Measurements from ENCODE around the gene ZNF597. TPM values are rescaled to one million over a fixed set of nuclear protein-coding genes. Genes with fewer than 3 reads are reported as not detected.

ZNF597 gene
- total RNA-seq, 2 donors from 2014 or later = 2.1 to 9.5 TPM

- no peak for DNase-seq (ENCODE audit: low spot score)
- Histone ChIP-seq H3K4me3 (no peak overlapping the region), H3K27ac (no peak overlapping the region), H3K27me3 (replicated peaks; ENCODE audit: insufficient read depth) (no peaks in the 10 kb centered on the region), H3K4me1 (replicated peaks) (no peaks in the 10 kb centered on the region), H3K9me3 (no peaks in the 10 kb centered on the region), H3K36me3 (peaks cover 15 to 16% of the 10 kb centered on the region in 2 donors)
- intact Hi-C loops (cut with DNase I) = no loop called here
- 82% methylated on average over 22 of the region's 24 CpGs for WGBS
- TF ChIP-seq POLR2AphosphoS5 (IDR thresholded peaks at IDR 0.05) (no peak), POLR2A (IDR thresholded peaks at IDR 0.05) (no peak)
- TF ChIP-seq, protein P1, sequence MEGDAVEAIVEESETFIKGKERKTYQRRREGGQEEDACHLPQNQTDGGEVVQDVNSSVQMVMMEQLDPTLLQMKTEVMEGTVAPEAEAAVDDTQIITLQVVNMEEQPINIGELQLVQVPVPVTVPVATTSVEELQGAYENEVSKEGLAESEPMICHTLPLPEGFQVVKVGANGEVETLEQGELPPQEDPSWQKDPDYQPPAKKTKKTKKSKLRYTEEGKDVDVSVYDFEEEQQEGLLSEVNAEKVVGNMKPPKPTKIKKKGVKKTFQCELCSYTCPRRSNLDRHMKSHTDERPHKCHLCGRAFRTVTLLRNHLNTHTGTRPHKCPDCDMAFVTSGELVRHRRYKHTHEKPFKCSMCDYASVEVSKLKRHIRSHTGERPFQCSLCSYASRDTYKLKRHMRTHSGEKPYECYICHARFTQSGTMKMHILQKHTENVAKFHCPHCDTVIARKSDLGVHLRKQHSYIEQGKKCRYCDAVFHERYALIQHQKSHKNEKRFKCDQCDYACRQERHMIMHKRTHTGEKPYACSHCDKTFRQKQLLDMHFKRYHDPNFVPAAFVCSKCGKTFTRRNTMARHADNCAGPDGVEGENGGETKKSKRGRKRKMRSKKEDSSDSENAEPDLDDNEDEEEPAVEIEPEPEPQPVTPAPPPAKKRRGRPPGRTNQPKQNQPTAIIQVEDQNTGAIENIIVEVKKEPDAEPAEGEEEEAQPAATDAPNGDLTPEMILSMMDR (IDR thresholded peaks at IDR 0.05) = no peak
Measured at GRCh38 chr16:3487521-3488410, 44.5 kb upstream of the ZNF597 start.

- intact Hi-C loops (cut with DNase I) = no loop called here
- no peak for DNase-seq (ENCODE audit: low spot score)
- WGBS = 83% methylated on average over 24 of the region's 24 CpGs
- no peaks in the 10 kb centered on the region for H3K9me3 ChIP-seq
- no peaks in the 10 kb centered on the region for H3K27me3 ChIP-seq (replicated peaks; ENCODE audit: insufficient read depth)
- H3K36me3 ChIP-seq = peaks cover 15 to 17% of the 10 kb centered on the region in 2 donors
- no peak overlapping the region for H3K4me3 ChIP-seq
- TF ChIP-seq, protein P1 (IDR thresholded peaks at IDR 0.05) = no peak
- TF ChIP-seq POLR2AphosphoS5 (IDR thresholded peaks at IDR 0.05) (no peak), POLR2A (IDR thresholded peaks at IDR 0.05) (no peak)
- no peaks in the 10 kb centered on the region for H3K4me1 ChIP-seq (replicated peaks)
- no peak overlapping the region for H3K27ac ChIP-seq
Measured at GRCh38 chr16:3486506-3487215, 43.4 kb upstream of the ZNF597 start.

DNA sequence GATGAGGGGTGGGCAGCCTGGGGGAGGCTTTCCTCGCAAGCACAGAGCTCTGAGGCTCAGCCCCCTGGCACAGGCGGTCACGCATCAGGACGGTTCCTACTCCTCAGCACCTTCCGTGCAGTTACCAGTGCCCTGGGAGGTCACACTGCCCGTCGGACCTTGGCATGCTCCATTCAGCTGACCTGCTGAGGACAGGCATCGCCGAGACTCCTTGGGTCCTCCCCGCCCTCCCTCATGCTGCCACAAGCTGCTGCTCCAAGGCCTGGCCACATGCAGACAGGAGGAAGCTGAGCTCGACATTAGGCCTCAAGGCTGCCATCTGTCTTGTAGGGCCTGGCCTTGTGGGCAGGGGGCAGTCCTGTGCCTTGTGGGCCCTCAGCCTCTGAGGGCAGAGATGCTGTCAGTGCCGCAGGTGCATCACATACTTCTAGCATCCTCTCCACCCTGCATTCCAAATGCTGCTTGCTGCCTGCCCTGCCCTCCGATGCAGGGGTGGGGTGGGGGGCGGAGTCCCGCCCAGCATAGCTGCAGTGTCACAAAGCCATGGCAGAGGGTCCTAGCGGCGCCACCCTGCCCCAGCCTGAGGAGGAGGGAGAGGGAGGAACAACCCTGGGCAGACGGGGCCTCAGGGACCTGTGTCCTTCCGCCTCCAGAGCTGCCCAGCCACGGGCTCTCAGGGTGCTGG, 42.7 kb upstream of the ZNF597 start:
- H3K27ac ChIP-seq = no peak overlapping the region
- H3K4me1 ChIP-seq (replicated peaks) = no peaks in the 10 kb centered on the region
- no peak for DNase-seq (ENCODE audit: low spot score)
- no peak overlapping the region for H3K4me3 ChIP-seq
- H3K9me3 ChIP-seq = no peaks in the 10 kb centered on the region
- intact Hi-C loops (cut with DNase I) = no loop called here
- TF ChIP-seq, protein P1 (IDR thresholded peaks at IDR 0.05) = no peak
- TF ChIP-seq POLR2A (IDR thresholded peaks at IDR 0.05) (no peak), POLR2AphosphoS5 (IDR thresholded peaks at IDR 0.05) (no peak)
- no peaks in the 10 kb centered on the region for H3K27me3 ChIP-seq (replicated peaks; ENCODE audit: insufficient read depth)
- 87% methylated on average over 14 of the region's 20 CpGs for WGBS
- H3K36me3 ChIP-seq = peaks cover 15 to 17% of the 10 kb centered on the region in 2 donors

DNA sequence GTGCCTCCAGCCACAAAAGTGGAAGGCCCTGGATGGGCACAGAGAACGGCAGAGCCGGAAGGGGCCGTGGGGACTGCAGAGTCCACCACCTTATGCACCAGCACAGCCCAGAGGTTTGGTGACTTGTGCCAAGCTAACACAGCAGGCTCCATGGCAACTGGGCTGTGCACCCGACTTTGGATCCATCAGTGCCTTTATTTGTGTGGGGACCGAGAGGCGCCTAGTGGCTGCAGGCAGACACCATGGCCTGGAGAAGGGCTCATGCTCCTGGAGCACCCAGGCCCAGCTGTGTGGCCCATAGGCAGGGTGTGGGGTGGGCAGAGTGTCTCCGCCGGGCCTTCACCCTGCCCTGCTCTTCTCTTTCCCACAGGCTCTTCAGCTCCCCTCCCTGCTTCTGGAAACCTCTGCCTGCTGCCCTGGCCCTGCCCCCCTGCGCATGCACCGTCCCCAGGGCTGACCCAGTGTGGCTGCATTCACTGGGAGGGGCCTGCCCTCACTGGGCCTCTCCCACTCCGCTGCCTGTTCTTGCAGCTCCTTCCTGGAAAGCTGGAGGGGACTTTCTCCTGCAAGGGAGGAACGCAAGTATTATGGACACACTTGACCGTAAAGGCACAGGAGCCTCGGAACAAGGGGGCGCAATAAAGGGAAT, 41.9 kb upstream of the ZNF597 start:
- H3K4me3 ChIP-seq = no peak overlapping the region
- H3K4me1 ChIP-seq (replicated peaks) = no peaks in the 10 kb centered on the region
- H3K36me3 ChIP-seq = peaks cover 15 to 17% of the 10 kb centered on the region in 2 donors
- intact Hi-C loops (cut with DNase I) = no loop called here
- TF ChIP-seq POLR2A (IDR thresholded peaks at IDR 0.05) (no peak), POLR2AphosphoS5 (IDR thresholded peaks at IDR 0.05) (no peak)
- TF ChIP-seq, protein P1 (IDR thresholded peaks at IDR 0.05) = no peak
- H3K27me3 ChIP-seq (replicated peaks; ENCODE audit: insufficient read depth) = no peaks in the 10 kb centered on the region
- WGBS = 86% methylated on average over 15 of the region's 15 CpGs
- no peak overlapping the region for H3K27ac ChIP-seq
- DNase-seq (ENCODE audit: low spot score) = no peak
- no peaks in the 10 kb centered on the region for H3K9me3 ChIP-seq

All from prostate gland (tissue), 2 donors.